Measurements from ENCODE around the gene PIP4K2C.

DNA sequence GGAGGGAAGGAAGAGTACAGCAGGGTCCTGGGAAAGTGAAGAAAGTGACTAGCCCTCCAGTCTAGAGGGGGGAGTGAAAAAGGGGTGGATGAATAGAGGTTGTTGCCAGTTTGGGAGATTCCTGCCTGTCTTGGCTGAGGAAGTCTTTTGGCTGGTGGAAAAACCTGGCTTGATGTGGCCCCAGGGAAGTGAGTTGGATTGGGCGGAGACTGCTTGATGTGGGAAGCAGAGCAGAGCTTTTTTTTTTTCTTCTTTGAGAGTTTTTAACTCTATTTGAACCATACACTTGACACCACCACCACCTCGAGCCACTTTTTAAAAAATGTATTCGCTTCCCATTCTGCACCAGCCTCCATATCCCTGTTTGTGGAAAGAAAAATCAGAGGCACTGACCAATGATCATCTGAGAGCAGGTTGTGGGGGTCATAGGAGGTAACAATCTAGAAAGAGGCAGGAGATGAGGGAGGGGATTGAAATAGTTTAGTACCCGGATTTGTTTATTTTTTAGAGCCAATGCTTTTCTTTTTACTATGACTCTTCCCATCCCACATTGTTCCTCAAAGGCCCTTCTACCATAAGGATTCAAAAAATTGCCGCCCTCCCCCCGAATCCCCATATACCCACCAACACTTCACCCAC lies 12.9 kb downstream of the PIP4K2C start:
- no peak for TF ChIP-seq ARNT (IDR thresholded peaks at IDR 0.05)
- no peak for TF ChIP-seq SP1 (IDR thresholded peaks at IDR 0.05)
- no peak for TF ChIP-seq BHLHE40 (IDR thresholded peaks at IDR 0.05; ENCODE audit: borderline replicate concordance)

Measured in HEK293T (cell line).